ENCODE measurements around the gene FBXO11. TPM values are rescaled to one million over a fixed set of nuclear protein-coding genes. Genes with fewer than 3 reads are reported as not detected.

Gene FBXO11
- total and polyA plus RNA-seq, 2 of the 4 experiments (the other 2 are of a cell fraction): 27.1 to 29.6 TPM

DNA sequence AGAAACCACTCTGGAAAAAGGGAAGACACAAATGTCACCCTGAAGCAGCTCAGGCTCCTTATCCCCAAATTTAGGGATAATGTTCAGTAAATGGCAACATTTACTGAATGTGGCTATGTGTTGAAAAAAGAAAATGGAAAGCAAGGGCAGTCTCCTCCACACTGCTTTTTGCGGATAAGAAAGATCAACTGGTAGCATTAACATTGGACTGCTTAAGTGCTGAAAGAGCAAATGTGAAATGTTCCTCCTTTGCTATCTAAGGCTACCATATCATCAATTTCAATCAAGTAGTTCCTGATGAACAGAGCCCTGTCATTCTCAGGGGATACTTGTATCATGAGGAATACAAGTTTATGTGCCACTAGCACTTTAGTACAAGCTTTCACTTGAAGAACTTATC is 12.5 kb downstream of the FBXO11 start:
- CTCF ChIA-PET: no interaction called here
- dilution Hi-C loops (cut with HindIII; ENCODE audit: low sequenced_read_pairs, unreplicated experiment): no loop called here

More for the DNA sequence above, 12.5 kb downstream of the FBXO11 start:
- H3K14ac ChIP-seq (replicated peaks; ENCODE audit: low read depth, low read length): no peak overlapping the region
- H3K27me3 ChIP-seq (ENCODE audit: control insufficient read depth, insufficient read depth, low read length): no peaks in the 10 kb centered on the region
- no peak overlapping the region for H2BK120ac ChIP-seq (ENCODE audit: low read depth, low read length)
- H3K56ac ChIP-seq (ENCODE audit: extremely low read depth, insufficient read depth, low read length): no peak overlapping the region
- no peak overlapping the region for H3K4me2 ChIP-seq (ENCODE audit: low read depth, low read length)
- no peak overlapping the region for H3K4me3 ChIP-seq (ENCODE audit: insufficient read depth, low read depth, low read length)
- H3K27ac ChIP-seq (ENCODE audit: insufficient read depth, low read length): no peak overlapping the region
- H4K20me1 ChIP-seq (ENCODE audit: insufficient read depth, low read length): peaks cover 88% of the 10 kb centered on the region
- H4K8ac ChIP-seq (ENCODE audit: low read depth in 2 of 2, low read length in 2 of 2): no peak overlapping the region
- intact Hi-C loops (cut with micrococcal nuclease): no loop called here
- H3K4ac ChIP-seq (ENCODE audit: low read depth, low read length): no peak overlapping the region
- peaks cover 6% of the 10 kb centered on the region for H3K4me1 ChIP-seq (ENCODE audit: control insufficient read depth, insufficient read depth, low read length)
- WGBS, 2 experiments (ENCODE audit: extremely low coverage in 2 of 2, insufficient read length in 1 of 2): no CpG with 5 or more reads among the region's 1 CpG
- H2AK9ac ChIP-seq (replicated peaks; ENCODE audit: low read depth, low read length, poor library complexity): no peak overlapping the region
- H2BK20ac ChIP-seq (ENCODE audit: low read depth, low read length): no peak overlapping the region
- TF ChIP-seq NFE2L2 (IDR thresholded peaks at IDR 0.05; ENCODE audit: low read depth, low read length): no peak
- TF ChIP-seq, protein P1, sequence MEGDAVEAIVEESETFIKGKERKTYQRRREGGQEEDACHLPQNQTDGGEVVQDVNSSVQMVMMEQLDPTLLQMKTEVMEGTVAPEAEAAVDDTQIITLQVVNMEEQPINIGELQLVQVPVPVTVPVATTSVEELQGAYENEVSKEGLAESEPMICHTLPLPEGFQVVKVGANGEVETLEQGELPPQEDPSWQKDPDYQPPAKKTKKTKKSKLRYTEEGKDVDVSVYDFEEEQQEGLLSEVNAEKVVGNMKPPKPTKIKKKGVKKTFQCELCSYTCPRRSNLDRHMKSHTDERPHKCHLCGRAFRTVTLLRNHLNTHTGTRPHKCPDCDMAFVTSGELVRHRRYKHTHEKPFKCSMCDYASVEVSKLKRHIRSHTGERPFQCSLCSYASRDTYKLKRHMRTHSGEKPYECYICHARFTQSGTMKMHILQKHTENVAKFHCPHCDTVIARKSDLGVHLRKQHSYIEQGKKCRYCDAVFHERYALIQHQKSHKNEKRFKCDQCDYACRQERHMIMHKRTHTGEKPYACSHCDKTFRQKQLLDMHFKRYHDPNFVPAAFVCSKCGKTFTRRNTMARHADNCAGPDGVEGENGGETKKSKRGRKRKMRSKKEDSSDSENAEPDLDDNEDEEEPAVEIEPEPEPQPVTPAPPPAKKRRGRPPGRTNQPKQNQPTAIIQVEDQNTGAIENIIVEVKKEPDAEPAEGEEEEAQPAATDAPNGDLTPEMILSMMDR (conservative IDR thresholded peaks at IDR 0.05; ENCODE audit: low read depth, low read length): no peak
- TF ChIP-seq, protein P2, sequence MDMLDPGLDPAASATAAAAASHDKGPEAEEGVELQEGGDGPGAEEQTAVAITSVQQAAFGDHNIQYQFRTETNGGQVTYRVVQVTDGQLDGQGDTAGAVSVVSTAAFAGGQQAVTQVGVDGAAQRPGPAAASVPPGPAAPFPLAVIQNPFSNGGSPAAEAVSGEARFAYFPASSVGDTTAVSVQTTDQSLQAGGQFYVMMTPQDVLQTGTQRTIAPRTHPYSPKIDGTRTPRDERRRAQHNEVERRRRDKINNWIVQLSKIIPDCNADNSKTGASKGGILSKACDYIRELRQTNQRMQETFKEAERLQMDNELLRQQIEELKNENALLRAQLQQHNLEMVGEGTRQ (IDR thresholded peaks at IDR 0.05; ENCODE audit: low read depth, low read length): no peak
- TF ChIP-seq RCOR1 (IDR thresholded peaks at IDR 0.05; ENCODE audit: insufficient replicate concordance, low read length): no peak
- no peak for TF ChIP-seq RFX5 (IDR thresholded peaks at IDR 0.05; ENCODE audit: low read depth, low read length)
- TF ChIP-seq CHD1 (IDR thresholded peaks at IDR 0.05; ENCODE audit: low read depth, low read length): no peak
- peaks cover 3% of the 10 kb centered on the region; the same call in 1 of the 2 replicates for H3K9me1 ChIP-seq (ENCODE audit: insufficient read depth, low read length)
- in situ Hi-C loops (cut with MboI; ENCODE audit: low sequenced_read_pairs): loop anchor here (10.0 kb wide), 1 partner anchor 431 kb away; no protein-coding TSS in a partner anchor
- H3K36me3 ChIP-seq (ENCODE audit: control insufficient read depth, insufficient read depth, low read length): peaks cover 1% of the 10 kb centered on the region; the same call in 1 of the 2 replicates
- DNase-seq: no peak
- H2AFZ ChIP-seq (replicated peaks; ENCODE audit: low read length, poor library complexity): no peak overlapping the region
- no peak overlapping the region for H2BK5ac ChIP-seq (ENCODE audit: low read depth, low read length, poor library complexity, severe bottlenecking)
- ATAC-seq (ENCODE audit: low read depth): no peak
- H3K9ac ChIP-seq (ENCODE audit: low read depth, low read length): no peak overlapping the region
- no peak overlapping the region for H2BK15ac ChIP-seq (ENCODE audit: low read depth, low read length)
- H2AK5ac ChIP-seq (ENCODE audit: low read depth, low read length): no peak overlapping the region
- 0 out of 2 replicates have a peak overlapping the region, but pooled peaks have one; percentile 5 for H3K23ac ChIP-seq (ENCODE audit: low read depth, low read length)
- H4K91ac ChIP-seq (ENCODE audit: insufficient read depth, low read depth, low read length): no peak overlapping the region
- H3K18ac ChIP-seq (ENCODE audit: low read depth, low read length): no peak overlapping the region
- H4K5ac ChIP-seq (ENCODE audit: low read depth, low read length): no peak overlapping the region
- no TSS peak for BruUV-seq (replicated peaks)
- POLR2A ChIA-PET (ENCODE audit: unreplicated experiment): no interaction called here
- H3K79me1 ChIP-seq (ENCODE audit: low read depth in 1 of 2, low read length in 2 of 2): peaks cover 13 to 36% of the 10 kb centered on the region in 2 experiments
- H3K9me3 ChIP-seq (ENCODE audit: control insufficient read depth, insufficient read depth, low read length): no peaks in the 10 kb centered on the region
